DMS153 treated with DMSO at 0.1 percent for 48 hours (cell line): ENCODE data around the gene BLTP3B.

Experiments
- DNase-seq: peaks from one replicate; lab custom pipeline; 2025; ENCODE audit not compliant: unreplicated experiment; lab: John Stamatoyannopoulos, UW

Gene BLTP3B

DNA sequence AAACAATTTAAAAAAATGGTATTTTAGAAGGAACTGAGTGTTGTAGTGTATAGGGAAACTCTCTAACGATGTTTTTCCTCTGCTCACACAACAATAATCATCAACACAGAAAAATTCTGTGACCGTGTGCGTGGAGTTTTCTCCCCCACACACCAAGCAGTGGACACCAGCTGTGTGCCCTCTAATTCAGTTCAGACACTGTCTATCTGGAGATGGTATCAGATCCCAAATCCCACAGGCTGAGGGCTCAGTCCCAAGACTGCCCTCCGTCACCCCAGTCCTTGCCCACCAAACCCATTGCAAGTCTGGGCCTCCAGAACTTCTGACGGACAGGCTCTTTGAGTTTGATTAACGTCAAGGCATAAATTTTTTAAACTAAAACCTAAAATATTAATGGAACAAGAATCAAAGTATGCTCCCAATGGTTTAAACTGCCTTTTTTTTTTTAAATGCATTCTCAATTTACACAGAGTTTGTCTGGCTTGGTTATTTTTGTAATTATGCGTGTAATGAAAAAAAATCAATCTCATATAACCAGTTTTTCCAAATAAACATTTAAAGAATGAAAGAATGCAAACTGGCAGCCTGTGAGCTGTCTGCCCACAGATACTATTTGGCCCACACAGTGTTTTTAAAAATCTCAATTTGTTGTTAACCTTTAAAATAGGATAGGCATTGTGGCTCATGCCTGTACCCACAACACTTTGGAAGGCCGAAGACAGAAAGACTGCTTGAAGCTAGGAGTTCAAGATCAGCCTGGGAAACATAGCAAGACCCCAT lies 19.2 kb downstream of the BLTP3B start:
- DNase-seq = no peak

DNA sequence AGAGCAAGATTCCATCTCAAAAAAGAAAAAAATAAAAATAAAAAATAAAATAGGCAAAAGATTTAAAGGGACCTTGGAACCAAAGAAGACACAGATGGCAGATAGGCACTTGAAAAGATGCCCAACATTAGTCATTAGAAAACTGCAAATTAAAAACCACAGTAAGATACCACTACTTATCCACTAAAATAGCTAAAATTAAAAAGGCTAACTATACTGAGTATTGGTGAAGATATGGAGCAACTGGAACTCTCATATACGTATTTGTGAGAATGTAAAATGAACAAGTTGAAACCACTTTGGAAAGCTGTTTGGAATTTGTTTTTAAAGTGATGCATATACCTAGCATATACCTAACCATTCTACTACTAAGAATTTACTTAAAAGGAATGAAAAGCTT lies 22.3 kb downstream of the BLTP3B start:
- DNase-seq = no peak

DNA sequence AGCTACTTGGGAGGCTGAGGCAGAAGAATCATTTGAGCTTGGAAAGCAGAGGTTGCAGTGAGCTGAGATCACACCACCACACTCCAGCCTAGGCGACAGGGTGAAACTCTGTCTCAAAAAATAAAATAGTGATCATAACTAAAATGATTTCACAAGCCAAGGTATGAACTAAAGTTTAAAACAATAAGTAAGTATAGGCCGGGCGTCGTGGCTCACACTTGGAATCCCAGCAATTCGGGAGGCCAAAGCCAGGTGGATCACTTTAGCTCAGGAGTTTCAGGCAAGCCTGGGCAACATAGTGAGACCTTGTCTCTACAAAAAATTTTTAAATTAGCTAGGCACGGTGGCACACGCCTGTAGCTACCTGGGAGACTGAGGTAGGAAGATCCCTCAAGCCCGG lies 27.4 kb downstream of the BLTP3B start:
- DNase-seq = no peak

DNA sequence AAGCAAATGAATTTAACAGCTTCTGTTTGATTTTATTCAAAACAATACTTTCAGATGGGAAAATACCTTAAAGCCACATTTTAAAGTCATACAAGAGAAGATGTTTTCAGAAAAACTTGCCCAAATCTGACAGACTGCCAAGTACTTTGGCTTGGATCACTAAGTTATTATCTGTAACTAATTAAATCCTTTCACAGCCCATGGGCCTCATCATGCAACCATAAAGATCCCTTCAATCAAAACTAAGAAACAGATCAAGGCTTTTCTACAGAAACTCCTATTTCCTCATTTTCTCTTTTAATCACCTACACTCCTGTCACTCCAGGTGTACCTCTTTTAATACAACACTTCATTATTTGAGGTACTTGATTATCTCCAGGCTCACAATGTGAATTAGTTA lies 28.1 kb downstream of the BLTP3B start:
- no peak for DNase-seq

DNA sequence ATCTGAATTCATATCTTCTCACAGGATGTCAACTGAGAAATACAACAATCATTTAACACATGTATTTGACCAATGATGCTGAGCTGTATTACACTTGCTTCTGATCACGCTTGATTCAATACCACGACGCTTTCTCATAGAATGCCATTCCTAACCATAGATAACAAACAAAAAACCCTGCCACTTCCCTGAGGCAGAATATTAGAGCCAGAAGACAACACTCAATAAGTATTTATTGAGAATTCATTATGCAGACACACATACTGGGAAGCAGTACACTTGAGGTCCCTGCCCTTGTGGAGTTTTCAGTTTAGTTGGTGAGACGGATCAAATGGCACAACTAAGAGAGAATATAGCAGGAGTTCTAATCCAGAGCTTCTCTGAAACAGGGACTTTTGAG lies 32.4 kb downstream of the BLTP3B start:
- no peak for DNase-seq

DNA sequence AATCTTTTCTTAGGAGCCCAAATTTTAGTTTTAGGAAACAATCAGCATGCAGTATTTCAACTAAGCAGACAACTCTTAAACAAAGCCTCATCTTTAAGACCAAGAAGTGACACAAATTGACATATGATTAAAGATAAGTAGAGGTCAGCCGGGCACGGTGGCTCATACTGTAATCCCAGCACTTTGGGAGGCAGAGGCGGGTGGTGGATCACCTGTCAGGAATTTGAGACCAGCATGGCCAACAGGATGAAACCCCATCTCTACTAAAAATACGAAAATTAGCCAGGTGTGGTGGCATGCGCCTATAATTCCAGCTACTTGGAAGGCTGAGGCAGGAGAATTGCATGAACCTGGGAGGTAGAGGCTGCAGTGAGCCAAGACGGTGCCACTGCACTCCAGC lies 35.8 kb downstream of the BLTP3B start:
- no peak for DNase-seq

DNA sequence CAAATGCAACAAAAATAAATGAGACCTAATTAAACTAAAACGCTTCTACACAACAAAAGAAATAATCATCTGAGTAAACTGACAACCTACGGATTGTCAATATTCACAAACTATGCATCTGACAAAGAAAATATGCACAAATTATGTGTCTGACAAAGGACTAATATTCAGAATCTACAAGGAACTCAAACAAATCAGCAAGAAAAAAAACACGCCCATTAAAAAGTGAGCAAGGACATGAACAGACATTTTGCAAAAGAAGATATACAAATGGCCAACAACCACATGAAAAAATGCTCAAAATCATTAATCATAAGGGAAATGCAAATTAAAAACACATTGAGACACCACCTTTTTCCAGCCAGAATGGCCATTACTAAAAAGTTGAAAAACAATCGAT lies 37.0 kb downstream of the BLTP3B start:
- no peak for DNase-seq

DNA sequence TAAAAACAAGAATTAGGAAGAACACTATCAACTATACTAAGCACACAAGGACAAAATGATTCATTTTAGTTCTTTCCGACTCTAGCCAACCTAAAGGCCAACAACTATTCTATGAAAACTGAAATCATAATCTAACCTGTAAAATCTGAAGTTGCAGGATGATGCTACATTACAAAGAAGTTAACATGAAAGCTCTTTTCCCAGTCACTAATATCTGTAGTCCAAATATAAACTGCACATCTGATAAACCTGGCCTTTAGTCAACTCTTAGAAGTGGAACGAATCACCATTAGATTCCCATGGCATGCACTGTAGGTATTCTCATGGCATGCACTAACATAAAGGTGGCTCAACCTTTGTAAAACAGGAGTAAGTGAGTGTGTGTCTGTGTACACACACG lies 41.7 kb downstream of the BLTP3B start:
- DNase-seq = no peak
